PFSK-1 (cell line): ENCODE data around the gene NFIB.

Source experiments
- POLR2AphosphoS5 ChIP-seq: IDR thresholded peaks from 2 replicates; pipeline ENCODE4 v1.6.1; 2012; ENCODE audit warnings: low read depth, mild to moderate bottlenecking, control low read depth, low read length, moderate library complexity
- TAF1 ChIP-seq: IDR thresholded peaks from 2 replicates; pipeline ENCODE4 v1.6.1; 2012; ENCODE audit warnings: low read length, control low read depth, borderline replicate concordance; ENCODE audit not compliant: insufficient read depth
- TF ChIP-seq, protein P1 (sequence below), 2 experiments: IDR thresholded peaks; 2 replicates each; pipeline versions ENCODE4 v1.6.1 to v1.8.0; 2011 to 2012; ENCODE audit warnings: low read depth in 2 of 2, low read length in 2 of 2, control low read depth in 1 of 2, inconsistent platforms in 1 of 2, mild to moderate bottlenecking in 1 of 2, moderate library complexity in 1 of 2; ENCODE audit not compliant: insufficient read depth in 1 of 2

DNA sequence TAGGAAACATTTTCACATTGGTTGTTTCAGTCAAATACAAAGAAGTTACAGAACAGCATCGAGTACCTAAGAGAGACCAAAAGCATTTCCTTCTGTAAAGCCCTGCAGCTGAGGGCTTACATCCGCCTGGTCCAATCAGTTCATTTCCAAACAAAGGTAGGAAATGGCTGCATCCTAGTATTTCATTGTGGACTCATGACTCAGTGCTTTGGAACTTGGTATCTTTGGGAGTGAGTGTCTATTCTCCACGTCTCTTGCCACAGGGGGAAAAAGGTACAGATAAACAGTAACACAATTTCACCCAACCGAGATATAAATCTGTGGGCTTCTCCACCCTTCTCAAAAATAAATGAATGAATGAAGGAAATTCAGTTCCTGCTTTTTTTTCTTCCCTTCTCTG, 75.4 kb downstream of the NFIB start:
- TF ChIP-seq POLR2AphosphoS5 = no peak
- no peak for TF ChIP-seq TAF1
- TF ChIP-seq, protein P1, sequence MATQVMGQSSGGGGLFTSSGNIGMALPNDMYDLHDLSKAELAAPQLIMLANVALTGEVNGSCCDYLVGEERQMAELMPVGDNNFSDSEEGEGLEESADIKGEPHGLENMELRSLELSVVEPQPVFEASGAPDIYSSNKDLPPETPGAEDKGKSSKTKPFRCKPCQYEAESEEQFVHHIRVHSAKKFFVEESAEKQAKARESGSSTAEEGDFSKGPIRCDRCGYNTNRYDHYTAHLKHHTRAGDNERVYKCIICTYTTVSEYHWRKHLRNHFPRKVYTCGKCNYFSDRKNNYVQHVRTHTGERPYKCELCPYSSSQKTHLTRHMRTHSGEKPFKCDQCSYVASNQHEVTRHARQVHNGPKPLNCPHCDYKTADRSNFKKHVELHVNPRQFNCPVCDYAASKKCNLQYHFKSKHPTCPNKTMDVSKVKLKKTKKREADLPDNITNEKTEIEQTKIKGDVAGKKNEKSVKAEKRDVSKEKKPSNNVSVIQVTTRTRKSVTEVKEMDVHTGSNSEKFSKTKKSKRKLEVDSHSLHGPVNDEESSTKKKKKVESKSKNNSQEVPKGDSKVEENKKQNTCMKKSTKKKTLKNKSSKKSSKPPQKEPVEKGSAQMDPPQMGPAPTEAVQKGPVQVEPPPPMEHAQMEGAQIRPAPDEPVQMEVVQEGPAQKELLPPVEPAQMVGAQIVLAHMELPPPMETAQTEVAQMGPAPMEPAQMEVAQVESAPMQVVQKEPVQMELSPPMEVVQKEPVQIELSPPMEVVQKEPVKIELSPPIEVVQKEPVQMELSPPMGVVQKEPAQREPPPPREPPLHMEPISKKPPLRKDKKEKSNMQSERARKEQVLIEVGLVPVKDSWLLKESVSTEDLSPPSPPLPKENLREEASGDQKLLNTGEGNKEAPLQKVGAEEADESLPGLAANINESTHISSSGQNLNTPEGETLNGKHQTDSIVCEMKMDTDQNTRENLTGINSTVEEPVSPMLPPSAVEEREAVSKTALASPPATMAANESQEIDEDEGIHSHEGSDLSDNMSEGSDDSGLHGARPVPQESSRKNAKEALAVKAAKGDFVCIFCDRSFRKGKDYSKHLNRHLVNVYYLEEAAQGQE (IDR thresholded peaks at IDR 0.05; ENCODE audit: insufficient read depth in 1 of 2, low read depth in 2 of 2, low read length in 2 of 2) = 0 out of 4 replicates have a peak, but pooled peaks of 1 of the 2 experiments have one; percentile 19
